Thoracic aorta endothelial cell (primary cell): ENCODE data around the gene NACAD. TPM values are rescaled to one million over a fixed set of nuclear protein-coding genes. Genes with fewer than 3 reads are reported as not detected.

Source experiments
- small RNA-seq: library from RNA; depleted of rRNA; stranded (forward); fragments of <200 nt; gene quantifications from one replicate; pipeline ENCODE3, GENCODE V24; 2012
- total RNA-seq: library from RNA; depleted of rRNA; stranded (reverse); fragments of >200 nt; gene quantifications from 2 replicates; pipeline ENCODE4 v1.2.3, GENCODE V29; 2012

Gene NACAD, protein sequence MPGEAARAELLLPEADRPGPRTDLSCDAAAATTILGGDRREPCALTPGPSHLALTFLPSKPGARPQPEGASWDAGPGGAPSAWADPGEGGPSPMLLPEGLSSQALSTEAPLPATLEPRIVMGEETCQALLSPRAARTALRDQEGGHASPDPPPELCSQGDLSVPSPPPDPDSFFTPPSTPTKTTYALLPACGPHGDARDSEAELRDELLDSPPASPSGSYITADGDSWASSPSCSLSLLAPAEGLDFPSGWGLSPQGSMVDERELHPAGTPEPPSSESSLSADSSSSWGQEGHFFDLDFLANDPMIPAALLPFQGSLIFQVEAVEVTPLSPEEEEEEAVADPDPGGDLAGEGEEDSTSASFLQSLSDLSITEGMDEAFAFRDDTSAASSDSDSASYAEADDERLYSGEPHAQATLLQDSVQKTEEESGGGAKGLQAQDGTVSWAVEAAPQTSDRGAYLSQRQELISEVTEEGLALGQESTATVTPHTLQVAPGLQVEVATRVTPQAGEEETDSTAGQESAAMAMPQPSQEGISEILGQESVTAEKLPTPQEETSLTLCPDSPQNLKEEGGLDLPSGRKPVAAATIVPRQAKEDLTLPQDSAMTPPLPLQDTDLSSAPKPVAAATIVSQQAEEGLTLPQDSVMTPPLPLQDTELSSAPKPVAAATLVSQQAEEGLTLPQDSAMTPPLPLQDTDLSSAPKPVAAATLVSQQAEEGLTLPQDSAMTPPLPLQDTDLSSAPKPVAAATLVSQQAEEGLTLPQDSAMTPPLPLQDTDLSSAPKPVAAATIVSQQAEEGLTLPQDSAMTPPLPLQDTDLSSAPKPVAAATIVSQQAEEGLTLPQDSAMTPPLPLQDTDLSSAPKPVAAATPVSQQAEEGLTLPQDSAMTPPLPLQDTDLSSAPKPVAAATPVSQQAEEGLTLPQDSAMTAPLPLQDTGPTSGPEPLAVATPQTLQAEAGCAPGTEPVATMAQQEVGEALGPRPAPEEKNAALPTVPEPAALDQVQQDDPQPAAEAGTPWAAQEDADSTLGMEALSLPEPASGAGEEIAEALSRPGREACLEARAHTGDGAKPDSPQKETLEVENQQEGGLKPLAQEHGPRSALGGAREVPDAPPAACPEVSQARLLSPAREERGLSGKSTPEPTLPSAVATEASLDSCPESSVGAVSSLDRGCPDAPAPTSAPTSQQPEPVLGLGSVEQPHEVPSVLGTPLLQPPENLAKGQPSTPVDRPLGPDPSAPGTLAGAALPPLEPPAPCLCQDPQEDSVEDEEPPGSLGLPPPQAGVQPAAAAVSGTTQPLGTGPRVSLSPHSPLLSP (N-terminal part only)
- 0.66 and 1.1 TPM in 2 replicates for total RNA-seq

DNA sequence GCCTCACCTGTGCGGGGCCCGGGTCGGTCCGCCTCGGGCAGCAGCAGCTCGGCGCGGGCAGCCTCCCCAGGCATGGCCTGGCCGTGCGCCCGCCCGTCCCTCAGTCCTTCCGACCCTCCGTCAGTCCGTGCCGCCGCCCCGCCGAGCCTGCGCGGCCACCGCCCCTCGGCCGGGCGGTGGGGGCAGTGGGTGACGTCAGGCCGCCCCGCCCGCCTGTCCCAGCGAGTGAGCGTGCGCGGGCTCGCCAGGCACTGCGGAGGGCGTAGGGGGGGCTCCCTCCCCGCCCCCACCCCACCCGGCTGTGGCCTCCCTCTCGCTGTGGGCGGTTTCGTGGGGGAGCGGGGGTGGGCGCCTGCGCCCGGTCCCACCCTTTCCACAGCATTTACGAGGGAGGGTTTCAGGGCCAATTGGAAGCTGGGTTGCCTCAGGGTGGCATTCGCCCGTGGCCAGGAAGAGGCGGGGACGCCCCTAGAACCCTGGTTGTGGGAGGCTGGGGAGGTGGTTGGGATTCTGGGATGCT is at the start of gene NACAD:
Gene NACAD, minus strand, starts transcription at position 149 of the 520 bp plus-strand sequence. Its CDS starts 75 bp downstream, at position 74.

DNA sequence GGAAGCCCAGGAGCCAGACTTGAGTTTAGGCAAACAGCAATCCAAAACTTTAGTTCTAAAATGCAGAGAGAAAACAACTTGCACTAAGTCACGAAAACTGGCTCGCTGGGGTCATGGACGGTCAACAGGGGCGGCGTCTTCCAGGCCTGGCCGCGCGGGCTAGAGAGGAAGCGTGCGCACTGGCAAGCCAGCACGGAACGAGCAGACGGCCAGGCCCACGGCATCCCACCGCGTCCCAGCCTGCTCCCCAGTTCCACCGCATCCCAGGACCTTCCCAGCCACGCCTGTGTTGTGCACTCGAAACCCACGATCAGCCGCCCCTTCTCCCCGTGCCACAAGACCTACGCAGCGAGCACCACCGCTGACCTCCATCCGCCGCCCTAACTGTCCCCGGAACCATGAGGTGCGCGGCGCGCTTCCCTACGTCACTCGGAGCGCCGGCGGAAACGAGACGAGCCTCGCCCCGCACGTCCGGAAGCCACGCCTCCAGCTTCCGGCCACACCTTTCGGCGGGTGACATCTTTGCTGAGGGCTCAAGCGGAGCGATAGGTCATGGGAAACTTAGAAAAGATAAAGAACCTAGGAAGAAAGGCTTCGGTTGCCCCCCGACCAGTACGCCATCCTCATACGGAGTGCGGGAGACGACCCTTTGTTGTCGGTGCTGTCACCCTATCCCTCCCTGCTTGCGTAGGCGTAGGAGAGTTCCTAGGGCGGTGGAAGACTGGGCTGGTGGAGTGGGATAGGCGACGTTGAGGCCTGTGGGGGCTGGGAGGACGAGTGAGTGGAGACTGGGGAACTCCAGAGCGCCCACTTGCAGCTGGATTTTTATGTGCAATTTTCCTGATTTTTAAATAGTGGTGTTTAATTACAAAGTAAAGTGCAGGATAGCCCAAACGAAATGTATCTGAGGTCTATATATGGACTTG is 22.8 kb upstream of the NACAD start, which contains the start of gene TBRG4:
Gene TBRG4, minus strand, starts transcription at position 400 of the 926 bp plus-strand sequence. CDS start 2,460 bp downstream, outside the sequence.

Small RNA genes lying within 50 kb of the gene (small RNA-seq; reads per million reads assigned to genes)
- gene SNORA5A (70.4 reads per million, percentile 98 among the genes with 10 or more reads in this experiment), gene SNORA5B (not detected), gene SNORA5C (31.3 reads per million, percentile 97 among the genes with 10 or more reads in this experiment)

Other genes with a start within 250 kb of the NACAD start
- gene H2AZ2, start 240.9 kb downstream of the NACAD start, total RNA-seq = 160 and 167 TPM in 2 replicates
- gene PURB, start 203.4 kb downstream of the NACAD start, total RNA-seq = 43.2 and 44.8 TPM in 2 replicates
- 0.07 and 0.27 TPM in 2 replicates for gene MYO1G, start 110.0 kb downstream of the NACAD start, total RNA-seq
- gene CCM2, start 88.8 kb downstream of the NACAD start, total RNA-seq = 41.3 and 50.0 TPM in 2 replicates
- 53.6 and 69.2 TPM in 2 replicates for gene TBRG4, start 22.7 kb upstream of the NACAD start, total RNA-seq
- not detected in 2 replicates for gene RAMP3, start 68.8 kb upstream of the NACAD start, total RNA-seq